HCT116 (cell line): ENCODE data around the gene LTO1.

Experiments
- CTCF ChIP-seq, 3 experiments: fragments of 200-600 bp in 1 of 3; sonication (generic) in 1 of 3; IDR thresholded peaks in 2 of 3; conservative IDR thresholded peaks in 1 of 3; 2 replicates each; pipeline ENCODE4 v1.5.1; 2012 to 2017; ENCODE audit warnings: low read depth in 2 of 3, low read length in 2 of 3, antibody characterized with exemption in 1 of 3, borderline replicate concordance in 1 of 3, control low read depth in 1 of 3, mild to moderate bottlenecking in 1 of 3, mixed read lengths in 1 of 3, mixed run types in 1 of 3, moderate library complexity in 1 of 3; ENCODE audit not compliant: insufficient read depth in 1 of 3
- EZH2phosphoT487 ChIP-seq: fragments of 200-600 bp; IDR thresholded peaks from 2 replicates; pipeline ENCODE4 v1.6.1; 2018; ENCODE audit warnings: antibody characterized with exemption, borderline replicate concordance
- FOSL1 ChIP-seq: IDR thresholded peaks from 2 replicates; pipeline ENCODE4 v1.6.1; 2012; ENCODE audit warnings: low read depth
- POLR2A ChIP-seq: IDR thresholded peaks from 2 replicates; pipeline ENCODE4 v1.7.0; 2011; ENCODE audit warnings: borderline replicate concordance; ENCODE audit not compliant: insufficient read depth, insufficient read length; ENCODE audit errors: extremely low read depth
- POLR2AphosphoS5 ChIP-seq: IDR thresholded peaks from 2 replicates; pipeline ENCODE4 v1.6.1; 2011; ENCODE audit warnings: mild to moderate bottlenecking, low read depth, low read length, moderate library complexity
- RAD21 ChIP-seq: IDR thresholded peaks from 2 replicates; pipeline ENCODE4 v1.6.1; 2012; ENCODE audit warnings: low read depth, mild to moderate bottlenecking

DNA sequence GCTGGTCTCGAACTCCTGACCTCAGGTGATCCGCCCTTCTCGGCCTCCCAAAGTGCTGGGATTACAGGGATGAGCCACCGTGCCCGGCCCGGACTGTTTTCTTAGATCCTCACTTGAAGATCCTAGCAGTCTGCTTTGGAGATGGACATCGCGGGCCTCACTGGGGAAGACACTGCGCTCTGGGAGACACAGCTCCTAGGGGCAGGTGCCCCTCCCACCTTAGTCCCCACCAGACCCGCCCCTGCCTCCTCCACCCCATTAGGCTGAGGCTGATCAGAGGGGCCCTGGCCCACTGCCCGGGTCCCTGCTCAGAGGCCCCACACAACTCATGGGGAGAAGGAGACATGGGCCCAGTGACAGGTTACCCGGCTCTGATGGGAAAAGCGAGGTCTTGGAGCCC is 11.3 kb upstream of the LTO1 start:
- TF ChIP-seq CTCF (IDR thresholded peaks at IDR 0.05 in 2 of 3, conservative IDR thresholded peaks at IDR 0.05 in 1 of 3; ENCODE audit: borderline replicate concordance in 1 of 3, insufficient read depth in 1 of 3, low read depth in 2 of 3, low read length in 2 of 3) (no peak), FOSL1 (no peak), POLR2A (no peak), RAD21 (no peak), POLR2AphosphoS5 (no peak), EZH2phosphoT487 (no peak)
